Endothelial cell of umbilical vein (primary cell): Measurements from ENCODE around the gene EEF1A1. TPM values are rescaled to one million over a fixed set of nuclear protein-coding genes. Genes with fewer than 3 reads are reported as not detected.

ENCODE experiments used
- BruUV-seq: library from RNA; stranded (reverse); fragments of 400-500 nt; replicated peaks from 2 replicates; lab custom pipeline; 2021; lab: Mats Ljungman, UMichigan
- CTCF ChIA-PET: fragments of 300-600, 350-600 bp; sonication (Branson Sonifier 250); formaldehyde crosslinking; loops from one replicate; lab custom pipeline; 2021; ENCODE audit warnings: antibody characterized with exemption, inconsistent platforms; lab: Charles Lee
- POLR2A ChIA-PET: fragments of 300-600, 350-600 bp; sonication (Branson Sonifier 250); formaldehyde crosslinking; loops from one replicate; lab custom pipeline; 2021; ENCODE audit warnings: antibody characterized with exemption, inconsistent platforms; lab: Charles Lee
- DNase-seq: peaks from one replicate; pipeline ENCODE4 v3.0.0-alpha.2; 2011; ENCODE audit warnings: low read depth, low spot score
- FAIRE-seq: peaks from 2 replicates; lab custom pipeline; 2011; peaks lifted over from hg19 to GRCh38; lab: Jason Lieb, UNC
- H2AFZ ChIP-seq: 2 replicates; pipeline ENCODE4 v1.6.0; 2012; ENCODE audit warnings: low read depth, low read length, control low read depth, inconsistent platforms
- H3K27ac ChIP-seq: 2 replicates; pipeline ENCODE4 v1.5.1; 2011; ENCODE audit warnings: low read depth, mild to moderate bottlenecking, control low read depth, low read length, moderate library complexity; ENCODE audit not compliant: insufficient read depth
- H3K27me3 ChIP-seq, 2 experiments: 2 replicates each; pipeline versions ENCODE4 v1.6.0 to v1.6.1; 2011; ENCODE audit warnings: low read length in 2 of 2, mixed read lengths in 1 of 2; ENCODE audit not compliant: control insufficient read depth in 2 of 2, insufficient read depth in 2 of 2
- H3K36me3 ChIP-seq, 2 experiments: 2 replicates in 1 of 2; 3 replicates in 1 of 2; pipeline ENCODE4 v1.5.1; 2011; ENCODE audit warnings: low read length in 2 of 2, mild to moderate bottlenecking in 1 of 2, moderate library complexity in 1 of 2; ENCODE audit not compliant: control insufficient read depth in 2 of 2, insufficient read depth in 2 of 2; ENCODE audit errors: extremely low read depth in 1 of 2
- H3K4me1 ChIP-seq: 3 replicates; pipeline ENCODE4 v1.5.1; 2011; ENCODE audit warnings: mild to moderate bottlenecking, low read length; ENCODE audit not compliant: control insufficient read depth, insufficient read depth; ENCODE audit errors: extremely low read depth
- H3K4me2 ChIP-seq: 2 replicates; pipeline ENCODE4 v1.6.1; 2011; ENCODE audit warnings: low read length, control low read depth, mixed read lengths; ENCODE audit not compliant: insufficient read depth
- H3K4me3 ChIP-seq, 3 experiments: fragments of 200-600 bp in 1 of 3; sonication (generic), shearing (Covaris generic) in 1 of 3; replicated peaks in 1 of 3; 2 replicates each; pipeline ENCODE4 v1.5.1; 2011 to 2016; ENCODE audit warnings: control low read depth in 3 of 3, low read length in 3 of 3, mild to moderate bottlenecking in 2 of 3, inconsistent platforms in 1 of 3, low read depth in 1 of 3, moderate library complexity in 1 of 3; ENCODE audit not compliant: insufficient read depth in 1 of 3
- H3K79me2 ChIP-seq: 2 replicates; pipeline ENCODE4 v1.6.0; 2012; ENCODE audit warnings: low read length, inconsistent platforms; ENCODE audit not compliant: control insufficient read depth, insufficient read depth
- H3K9ac ChIP-seq: replicated peaks from 2 replicates; pipeline ENCODE3; 2011; ENCODE audit warnings: low read length, control low read depth; ENCODE audit not compliant: insufficient read depth; ENCODE audit errors: extremely low read depth
- H3K9me1 ChIP-seq: replicated peaks from 3 replicates; pipeline ENCODE4 v1.6.0; 2011; ENCODE audit warnings: mild to moderate bottlenecking, low read length; ENCODE audit not compliant: control insufficient read depth, insufficient read depth; ENCODE audit errors: extremely low read depth
- H3K9me3 ChIP-seq: replicated peaks from 2 replicates; pipeline ENCODE4 v1.5.1; 2012; ENCODE audit warnings: low read length, inconsistent platforms; ENCODE audit not compliant: control insufficient read depth, insufficient read depth
- H4K20me1 ChIP-seq: replicated peaks from 2 replicates; pipeline ENCODE3; 2011; ENCODE audit warnings: mild to moderate bottlenecking, low read length; ENCODE audit not compliant: control insufficient read depth, insufficient read depth; ENCODE audit errors: extremely low read depth
- EZH2 ChIP-seq: IDR thresholded peaks from 2 replicates; pipeline ENCODE4 v1.6.1; 2012; ENCODE audit warnings: borderline replicate concordance, low read depth, mild to moderate bottlenecking, moderate library complexity, low read length, inconsistent platforms; ENCODE audit not compliant: severe bottlenecking
- FOS ChIP-seq: IDR thresholded peaks from 2 replicates; pipeline ENCODE4 v1.6.1; 2011; ENCODE audit warnings: mild to moderate bottlenecking, low read length, moderate library complexity, borderline replicate concordance; ENCODE audit not compliant: insufficient read depth
- GATA2 ChIP-seq: IDR thresholded peaks from 2 replicates; pipeline ENCODE4 v1.7.0; 2011; ENCODE audit warnings: low read depth, mild to moderate bottlenecking, moderate library complexity, mixed read lengths, low read length; ENCODE audit not compliant: insufficient read length, insufficient read depth
- JUN ChIP-seq: IDR thresholded peaks from 2 replicates; pipeline ENCODE4 v1.6.1; 2011; ENCODE audit warnings: borderline replicate concordance, low read depth; ENCODE audit not compliant: insufficient read length, insufficient read depth
- MYC ChIP-seq: IDR thresholded peaks from one replicate; pipeline ENCODE4 v1.6.1; 2011; ENCODE audit warnings: mild to moderate bottlenecking, low read depth, low read length
- POLR2A ChIP-seq: IDR thresholded peaks from 2 replicates; pipeline ENCODE4 v1.6.1; 2012; ENCODE audit warnings: low read depth, mild to moderate bottlenecking, control low read depth, low read length
- POLR2AphosphoS5 ChIP-seq: IDR thresholded peaks from 2 replicates; pipeline ENCODE4 v1.6.1; 2012; ENCODE audit warnings: low read depth, mild to moderate bottlenecking, control low read depth, low read length, moderate library complexity; ENCODE audit not compliant: insufficient read depth
- dilution Hi-C: fragments of 300-500 bp; cut with MboI; formaldehyde crosslinking; loops from one replicate; pipeline ENCODE4 v1.15.0; 2019; ENCODE audit warnings: low sequenced_read_pairs; ENCODE audit not compliant: extremely low pct_ligation_motif_present
- intact Hi-C: fragments of 100-400 bp; cut with micrococcal nuclease; formaldehyde crosslinking; loops from one replicate; pipeline ENCODE4 v1.10.0; 2022
- polyA plus RNA-seq, 4 experiments: library from polyadenylated mRNA; depleted of rRNA in 3 of 4; stranded (reverse) in 3 of 4; unstranded in 1 of 4; fragments of >200 nt; gene quantifications; 2 replicates each; pipeline versions ENCODE4 v1.2.1 to v1.2.3, GENCODE V29; 2011 to 2012; ENCODE audit warnings: missing spikeins in 1 of 4
- total RNA-seq: library from RNA; stranded (reverse); gene quantifications from 2 replicates; pipeline ENCODE4 v1.2.3, GENCODE V29; 2021
- TF ChIP-seq, protein P1 (sequence below), 2 donors: IDR thresholded peaks; 1 replicate in 1 of 2; 2 replicates in 1 of 2; pipeline ENCODE4 v1.5.1; 2011; ENCODE audit warnings: low read length in 2 of 2, mild to moderate bottlenecking in 2 of 2, moderate library complexity in 2 of 2, control low read depth in 1 of 2, inconsistent platforms in 1 of 2, low read depth in 1 of 2; ENCODE audit not compliant: insufficient read depth in 1 of 2; ENCODE audit errors: extremely low read depth in 1 of 2
- TF ChIP-seq, protein P2 (sequence below): IDR thresholded peaks from 2 replicates; pipeline ENCODE4 v1.6.1; 2011; ENCODE audit not compliant: insufficient read depth, insufficient read length

EEF1A1 gene
- total and polyA plus RNA-seq, 2 donors (not counting 3 experiments of a cell fraction or from before 2014, with no cell fraction given): 9,186 to 11,104 TPM

DNA sequence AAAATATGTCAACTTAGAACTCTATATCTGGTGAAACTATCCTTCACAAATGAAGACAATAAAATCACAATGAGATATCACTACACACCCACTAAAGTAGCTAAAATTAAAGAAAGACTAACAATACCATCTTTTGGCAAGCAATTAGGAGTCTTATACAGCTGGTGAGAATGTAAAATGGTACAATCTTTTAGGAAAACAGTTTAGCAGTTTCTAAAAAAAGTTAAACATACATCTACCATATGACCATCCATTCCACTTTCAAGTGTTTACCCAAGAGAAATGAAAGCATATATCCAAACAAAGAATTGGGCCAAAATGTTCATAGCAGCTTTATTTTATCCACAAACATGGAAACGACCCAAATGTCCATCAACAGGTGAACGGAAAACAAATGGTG is 13.8 kb upstream of the EEF1A1 start:
- CTCF ChIA-PET: no interaction called here

DNA sequence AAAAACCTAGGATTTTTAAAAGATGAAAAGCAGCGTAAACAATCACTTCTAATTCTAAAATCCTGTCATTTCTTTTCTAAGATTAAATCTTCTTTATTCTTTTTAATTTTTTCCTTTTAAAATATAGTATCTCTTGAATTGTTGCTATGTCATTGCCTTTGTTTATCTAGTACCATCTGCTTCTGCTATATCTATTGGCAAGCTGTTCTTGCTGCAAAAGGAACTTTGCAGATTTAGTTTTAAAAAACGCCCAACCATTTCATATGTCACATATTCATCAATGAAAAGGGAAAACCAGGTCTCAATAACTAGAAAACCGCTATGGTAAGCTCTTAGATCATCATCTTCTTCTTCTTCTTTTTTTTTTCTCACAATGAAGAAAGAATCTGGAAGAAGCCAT is 11.5 kb upstream of the EEF1A1 start:
- FAIRE-seq (no peak), DNase-seq (no peak)
- H3K4me3 ChIP-seq: no peak overlapping the region
- H2AFZ ChIP-seq: no peak overlapping the region
- H3K9me3 ChIP-seq: no peaks in the 10 kb centered on the region
- ChIA-PET POLR2A (interaction anchor here (1.1 kb wide), 1 partner anchor 11 kb away, joined by 3 read pairs; the partner anchor contains the start of gene EEF1A1), CTCF (interaction anchor here (1.6 to 3.3 kb wide), 4 partner anchors 10 to 47 kb away, joined by 5 to 11 read pairs (median 7); partner anchors contain the start of gene EEF1A1)
- H4K20me1 ChIP-seq: no peaks in the 10 kb centered on the region
- H3K9me1 ChIP-seq: no peaks in the 10 kb centered on the region
- H3K36me3 ChIP-seq: no peaks in the 10 kb centered on the region
- no peak overlapping the region for H3K9ac ChIP-seq
- H3K27ac ChIP-seq: no peak overlapping the region
- BruUV-seq: no TSS peak
- intact Hi-C loops (no loop called here), dilution Hi-C loops (no loop called here)
- TF ChIP-seq POLR2A: no peak
- no peak for TF ChIP-seq MYC
- no peak for TF ChIP-seq POLR2AphosphoS5
- TF ChIP-seq, protein P1, sequence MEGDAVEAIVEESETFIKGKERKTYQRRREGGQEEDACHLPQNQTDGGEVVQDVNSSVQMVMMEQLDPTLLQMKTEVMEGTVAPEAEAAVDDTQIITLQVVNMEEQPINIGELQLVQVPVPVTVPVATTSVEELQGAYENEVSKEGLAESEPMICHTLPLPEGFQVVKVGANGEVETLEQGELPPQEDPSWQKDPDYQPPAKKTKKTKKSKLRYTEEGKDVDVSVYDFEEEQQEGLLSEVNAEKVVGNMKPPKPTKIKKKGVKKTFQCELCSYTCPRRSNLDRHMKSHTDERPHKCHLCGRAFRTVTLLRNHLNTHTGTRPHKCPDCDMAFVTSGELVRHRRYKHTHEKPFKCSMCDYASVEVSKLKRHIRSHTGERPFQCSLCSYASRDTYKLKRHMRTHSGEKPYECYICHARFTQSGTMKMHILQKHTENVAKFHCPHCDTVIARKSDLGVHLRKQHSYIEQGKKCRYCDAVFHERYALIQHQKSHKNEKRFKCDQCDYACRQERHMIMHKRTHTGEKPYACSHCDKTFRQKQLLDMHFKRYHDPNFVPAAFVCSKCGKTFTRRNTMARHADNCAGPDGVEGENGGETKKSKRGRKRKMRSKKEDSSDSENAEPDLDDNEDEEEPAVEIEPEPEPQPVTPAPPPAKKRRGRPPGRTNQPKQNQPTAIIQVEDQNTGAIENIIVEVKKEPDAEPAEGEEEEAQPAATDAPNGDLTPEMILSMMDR (IDR thresholded peaks at IDR 0.05; ENCODE audit: extremely low read depth in 1 of 2, insufficient read depth in 1 of 2, low read depth in 1 of 2, low read length in 2 of 2): no peak
- TF ChIP-seq, protein P2, sequence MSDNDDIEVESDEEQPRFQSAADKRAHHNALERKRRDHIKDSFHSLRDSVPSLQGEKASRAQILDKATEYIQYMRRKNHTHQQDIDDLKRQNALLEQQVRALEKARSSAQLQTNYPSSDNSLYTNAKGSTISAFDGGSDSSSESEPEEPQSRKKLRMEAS: no peak
- no peak for TF ChIP-seq EZH2
- TF ChIP-seq FOS: no peak
- no peak for TF ChIP-seq GATA2
- TF ChIP-seq JUN: no peak
- H3K27me3 ChIP-seq: peaks cover 0 to 1% of the 10 kb centered on the region in 2 experiments
- no peak overlapping the region for H3K4me2 ChIP-seq
- H3K4me1 ChIP-seq: no peaks in the 10 kb centered on the region
- no peaks in the 10 kb centered on the region for H3K79me2 ChIP-seq

More for the DNA sequence above, 13.8 kb upstream of the EEF1A1 start:
- Histone ChIP-seq H3K9me1 (no peaks in the 10 kb centered on the region), H3K79me2 (no peaks in the 10 kb centered on the region), H3K27me3 (peaks cover 0 to 1% of the 10 kb centered on the region in 2 experiments), H3K36me3 (no peaks in the 10 kb centered on the region), H4K20me1 (no peaks in the 10 kb centered on the region), H3K9ac (no peak overlapping the region), H2AFZ (no peak overlapping the region), H3K4me3 (no peak overlapping the region), H3K9me3 (no peaks in the 10 kb centered on the region), H3K4me2 (no peak overlapping the region), H3K27ac (no peak overlapping the region), H3K4me1 (no peaks in the 10 kb centered on the region)
- no peak for TF ChIP-seq POLR2AphosphoS5
- DNase-seq: no peak
- POLR2A ChIA-PET: interaction anchor here (0.7 kb wide), 1 partner anchor 46 kb away, joined by 3 read pairs; no protein-coding TSS in a partner anchor
- intact Hi-C loops (no loop called here), dilution Hi-C loops (no loop called here)
- no peak for FAIRE-seq
- no TSS peak for BruUV-seq
